HG03342 (cell line): ENCODE results near the gene ACSM5.
"Not testable (repeated sequence)": the region's sequence is repeated elsewhere in the genome, so short reads cannot be mapped to it uniquely, and the experiment has no call there.

ENCODE experiments used
- ATAC-seq: cut with Tn5 transposase; IDR thresholded peaks from one replicate; pipeline ENCODE4 v1.9.1; 2021; ENCODE audit warnings: mild to moderate bottlenecking, moderate library complexity; ENCODE audit not compliant: unreplicated experiment

The ACSM5 gene

GRCh38 chr16:20446652-20447393 lies 37.5 kb downstream of the ACSM5 start:
- not testable (repeated sequence) for ATAC-seq

GRCh38 chr16:20451364-20451763 lies 42.0 kb downstream of the ACSM5 start, which contains the start of gene ACSM2A:
Gene ACSM2A, plus strand, starts transcription at chr16:20451521. Its CDS starts 8,594 bp downstream, at chr16:20460115.
- not testable (repeated sequence) for ATAC-seq

- ATAC-seq: not testable (repeated sequence)
Observed at GRCh38 chr16:20453633-20454032, 44.3 kb downstream of the ACSM5 start.

- ATAC-seq: not testable (repeated sequence)
Observed at GRCh38 chr16:20459227-20459626, 49.9 kb downstream of the ACSM5 start.

- not testable (repeated sequence) for ATAC-seq
Observed at GRCh38 chr16:20460313-20460712, 51.0 kb downstream of the ACSM5 start.

GRCh38 chr16:20468954-20469353 lies 59.6 kb downstream of the ACSM5 start:
- not testable (repeated sequence) for ATAC-seq

- ATAC-seq: not testable (repeated sequence)
Observed at GRCh38 chr16:20469930-20470329, 60.6 kb downstream of the ACSM5 start.

GRCh38 chr16:20470732-20471131 lies 61.4 kb downstream of the ACSM5 start:
- not testable (repeated sequence) for ATAC-seq

- ATAC-seq: not testable (repeated sequence)
Observed at GRCh38 chr16:20477188-20477744, 67.9 kb downstream of the ACSM5 start.

GRCh38 chr16:20483989-20484388 lies 74.7 kb downstream of the ACSM5 start:
- not testable (repeated sequence) for ATAC-seq

GRCh38 chr16:20484726-20485125 lies 75.4 kb downstream of the ACSM5 start:
- ATAC-seq: no peak

- ATAC-seq: no peak
Observed at GRCh38 chr16:20485408-20485807, 76.1 kb downstream of the ACSM5 start.
